ENCODE results near the gene DPEP2.

DPEP2 gene

GRCh38 chr16:67946966-67947558, 52.2 kb downstream of the DPEP2 start:
- Histone ChIP-seq H3K27me3 (replicated peaks; ENCODE audit: control insufficient read depth, insufficient read depth, low read length) (no peaks in the 10 kb centered on the region), H3K36me3 (ENCODE audit: control insufficient read depth, insufficient read depth, low read length, severe bottlenecking) (peaks cover 90% of the 10 kb centered on the region)

GRCh38 chr16:67946128-67946569, 53.1 kb downstream of the DPEP2 start:
- no peaks in the 10 kb centered on the region for H3K27me3 ChIP-seq (replicated peaks; ENCODE audit: control insufficient read depth, insufficient read depth, low read length)
- H3K9me3 ChIP-seq (ENCODE audit: control insufficient read depth, low read length) = no peaks in the 10 kb centered on the region
- H3K36me3 ChIP-seq (ENCODE audit: control insufficient read depth, insufficient read depth, low read length, severe bottlenecking) = peaks cover 90% of the 10 kb centered on the region
- no peak overlapping the region for H3K9ac ChIP-seq (ENCODE audit: low read length)
- DNase-seq (ENCODE audit: low read depth) = no peak
- peaks cover 25% of the 10 kb centered on the region for H3K4me1 ChIP-seq (ENCODE audit: control insufficient read depth, insufficient read depth, low read length)
- H3K4me3 ChIP-seq (ENCODE audit: low read length) = no peak overlapping the region

More at GRCh38 chr16:67946966-67947558, 52.2 kb downstream of the DPEP2 start:
- H3K9me3 ChIP-seq (ENCODE audit: control insufficient read depth, low read length) = no peaks in the 10 kb centered on the region
- peaks cover 34% of the 10 kb centered on the region for H3K4me1 ChIP-seq (ENCODE audit: control insufficient read depth, insufficient read depth, low read length)
- no peak for DNase-seq (ENCODE audit: low read depth)
- no peak overlapping the region for H3K4me3 ChIP-seq (ENCODE audit: low read length)
- H3K9ac ChIP-seq (ENCODE audit: low read length) = no peak overlapping the region

GRCh38 chr16:67945392-67945933, 53.8 kb downstream of the DPEP2 start:
- Histone ChIP-seq H3K27me3 (replicated peaks; ENCODE audit: control insufficient read depth, insufficient read depth, low read length) (no peaks in the 10 kb centered on the region), H3K9me3 (ENCODE audit: control insufficient read depth, low read length) (no peaks in the 10 kb centered on the region), H3K4me3 (ENCODE audit: low read length) (no peak overlapping the region), H3K4me1 (ENCODE audit: control insufficient read depth, insufficient read depth, low read length) (peaks cover 25% of the 10 kb centered on the region), H3K36me3 (ENCODE audit: control insufficient read depth, insufficient read depth, low read length, severe bottlenecking) (peaks cover 90% of the 10 kb centered on the region), H3K9ac (ENCODE audit: low read length) (peak overlapping the region; percentile 13)
- DNase-seq (ENCODE audit: low read depth) = no peak

GRCh38 chr16:67944690-67945391, 54.4 kb downstream of the DPEP2 start:
- peaks cover 90% of the 10 kb centered on the region for H3K36me3 ChIP-seq (ENCODE audit: control insufficient read depth, insufficient read depth, low read length, severe bottlenecking)
- no peak for DNase-seq (ENCODE audit: low read depth)

GRCh38 chr16:67943619-67944504, 55.4 kb downstream of the DPEP2 start, which contains the start of gene LCAT:
TSS of gene LCAT (minus strand) at chr16:67944120. CDS start at chr16:67944101, 19 bp downstream.
- peak within 1 kb of the TSS; percentile 42 for H3K4me3 ChIP-seq (ENCODE audit: low read length)
- peaks cover 25% of the 10 kb centered on the region for H3K4me1 ChIP-seq (ENCODE audit: control insufficient read depth, insufficient read depth, low read length)
- no peak for DNase-seq (ENCODE audit: low read depth)
- no peaks in the 10 kb centered on the region for H3K27me3 ChIP-seq (replicated peaks; ENCODE audit: control insufficient read depth, insufficient read depth, low read length)
- H3K9me3 ChIP-seq (ENCODE audit: control insufficient read depth, low read length) = no peaks in the 10 kb centered on the region
- H3K36me3 ChIP-seq (ENCODE audit: control insufficient read depth, insufficient read depth, low read length, severe bottlenecking) = peaks cover 84% of the 10 kb centered on the region
- peak within 1 kb of the TSS; percentile 80 for H3K9ac ChIP-seq (ENCODE audit: low read length)

More at GRCh38 chr16:67944690-67945391, 54.4 kb downstream of the DPEP2 start:
- no peaks in the 10 kb centered on the region for H3K9me3 ChIP-seq (ENCODE audit: control insufficient read depth, low read length)
- H3K9ac ChIP-seq (ENCODE audit: low read length) = peak overlapping the region; percentile 80
- no peaks in the 10 kb centered on the region for H3K27me3 ChIP-seq (replicated peaks; ENCODE audit: control insufficient read depth, insufficient read depth, low read length)
- H3K4me1 ChIP-seq (ENCODE audit: control insufficient read depth, insufficient read depth, low read length) = peaks cover 25% of the 10 kb centered on the region
- H3K4me3 ChIP-seq (ENCODE audit: low read length) = peak overlapping the region; percentile 14

- Histone ChIP-seq H3K36me3 (ENCODE audit: control insufficient read depth, insufficient read depth, low read length, severe bottlenecking) (peaks cover 78% of the 10 kb centered on the region), H3K9ac (ENCODE audit: low read length) (peak overlapping the region; percentile 80), H3K4me1 (ENCODE audit: control insufficient read depth, insufficient read depth, low read length) (peaks cover 25% of the 10 kb centered on the region), H3K4me3 (ENCODE audit: low read length) (peak overlapping the region; percentile 42), H3K9me3 (ENCODE audit: control insufficient read depth, low read length) (no peaks in the 10 kb centered on the region), H3K27me3 (replicated peaks; ENCODE audit: control insufficient read depth, insufficient read depth, low read length) (no peaks in the 10 kb centered on the region)
- no peak for DNase-seq (ENCODE audit: low read depth)
Observed at GRCh38 chr16:67943256-67943618, 56.0 kb downstream of the DPEP2 start.

- no peaks in the 10 kb centered on the region for H3K27me3 ChIP-seq (replicated peaks; ENCODE audit: control insufficient read depth, insufficient read depth, low read length)
- H3K4me1 ChIP-seq (ENCODE audit: control insufficient read depth, insufficient read depth, low read length) = peaks cover 25% of the 10 kb centered on the region
- H3K36me3 ChIP-seq (ENCODE audit: control insufficient read depth, insufficient read depth, low read length, severe bottlenecking) = peaks cover 72% of the 10 kb centered on the region
- no peak overlapping the region for H3K4me3 ChIP-seq (ENCODE audit: low read length)
- no peak for DNase-seq (ENCODE audit: low read depth)
- peak overlapping the region; percentile 80 for H3K9ac ChIP-seq (ENCODE audit: low read length)
- H3K9me3 ChIP-seq (ENCODE audit: control insufficient read depth, low read length) = no peaks in the 10 kb centered on the region
Observed at GRCh38 chr16:67942510-67943255, 56.6 kb downstream of the DPEP2 start.

- Histone ChIP-seq H3K4me1 (ENCODE audit: control insufficient read depth, insufficient read depth, low read length) (peaks cover 29% of the 10 kb centered on the region), H3K27me3 (replicated peaks; ENCODE audit: control insufficient read depth, insufficient read depth, low read length) (no peaks in the 10 kb centered on the region), H3K36me3 (ENCODE audit: control insufficient read depth, insufficient read depth, low read length, severe bottlenecking) (peaks cover 67% of the 10 kb centered on the region), H3K4me3 (ENCODE audit: low read length) (no peak overlapping the region), H3K9ac (ENCODE audit: low read length) (no peak overlapping the region), H3K9me3 (ENCODE audit: control insufficient read depth, low read length) (no peaks in the 10 kb centered on the region)
- peak; percentile 53 for DNase-seq (ENCODE audit: low read depth)
Observed at GRCh38 chr16:67942200-67942509, 57.1 kb downstream of the DPEP2 start.

GRCh38 chr16:67941469-67942199, 57.6 kb downstream of the DPEP2 start:
- no peaks in the 10 kb centered on the region for H3K27me3 ChIP-seq (replicated peaks; ENCODE audit: control insufficient read depth, insufficient read depth, low read length)
- DNase-seq (ENCODE audit: low read depth) = no peak
- H3K4me1 ChIP-seq (ENCODE audit: control insufficient read depth, insufficient read depth, low read length) = peaks cover 34% of the 10 kb centered on the region
- H3K36me3 ChIP-seq (ENCODE audit: control insufficient read depth, insufficient read depth, low read length, severe bottlenecking) = peaks cover 62% of the 10 kb centered on the region
- no peaks in the 10 kb centered on the region for H3K9me3 ChIP-seq (ENCODE audit: control insufficient read depth, low read length)
- H3K9ac ChIP-seq (ENCODE audit: low read length) = no peak overlapping the region
- H3K4me3 ChIP-seq (ENCODE audit: low read length) = no peak overlapping the region

- H3K4me3 ChIP-seq (ENCODE audit: low read length) = no peak overlapping the region
- H3K9me3 ChIP-seq (ENCODE audit: control insufficient read depth, low read length) = no peaks in the 10 kb centered on the region
- H3K27me3 ChIP-seq (replicated peaks; ENCODE audit: control insufficient read depth, insufficient read depth, low read length) = no peaks in the 10 kb centered on the region
- H3K9ac ChIP-seq (ENCODE audit: low read length) = no peak overlapping the region
- peaks cover 51% of the 10 kb centered on the region for H3K36me3 ChIP-seq (ENCODE audit: control insufficient read depth, insufficient read depth, low read length, severe bottlenecking)
- DNase-seq (ENCODE audit: low read depth) = no peak
- H3K4me1 ChIP-seq (ENCODE audit: control insufficient read depth, insufficient read depth, low read length) = peaks cover 32% of the 10 kb centered on the region
Observed at GRCh38 chr16:67940446-67941089, 58.7 kb downstream of the DPEP2 start.

Data from adipocyte (in vitro differentiated cells).